VCaP (cell line): ENCODE data around the gene TPM4.

ENCODE experiments used
- H3K27ac ChIP-seq: fragments of 450-650 bp; 2 replicates; pipeline ENCODE4 v1.5.1; 2017
- TF ChIP-seq, protein P1 (sequence below): fragments of 450-650 bp; conservative IDR thresholded peaks from 2 replicates; pipeline ENCODE4 v1.5.1; 2017; ENCODE audit warnings: mild to moderate bottlenecking, moderate library complexity

The TPM4 gene

GRCh38 chr19:16127080-16127479, 50.8 kb downstream of the TPM4 start:
- TF ChIP-seq, protein P1, sequence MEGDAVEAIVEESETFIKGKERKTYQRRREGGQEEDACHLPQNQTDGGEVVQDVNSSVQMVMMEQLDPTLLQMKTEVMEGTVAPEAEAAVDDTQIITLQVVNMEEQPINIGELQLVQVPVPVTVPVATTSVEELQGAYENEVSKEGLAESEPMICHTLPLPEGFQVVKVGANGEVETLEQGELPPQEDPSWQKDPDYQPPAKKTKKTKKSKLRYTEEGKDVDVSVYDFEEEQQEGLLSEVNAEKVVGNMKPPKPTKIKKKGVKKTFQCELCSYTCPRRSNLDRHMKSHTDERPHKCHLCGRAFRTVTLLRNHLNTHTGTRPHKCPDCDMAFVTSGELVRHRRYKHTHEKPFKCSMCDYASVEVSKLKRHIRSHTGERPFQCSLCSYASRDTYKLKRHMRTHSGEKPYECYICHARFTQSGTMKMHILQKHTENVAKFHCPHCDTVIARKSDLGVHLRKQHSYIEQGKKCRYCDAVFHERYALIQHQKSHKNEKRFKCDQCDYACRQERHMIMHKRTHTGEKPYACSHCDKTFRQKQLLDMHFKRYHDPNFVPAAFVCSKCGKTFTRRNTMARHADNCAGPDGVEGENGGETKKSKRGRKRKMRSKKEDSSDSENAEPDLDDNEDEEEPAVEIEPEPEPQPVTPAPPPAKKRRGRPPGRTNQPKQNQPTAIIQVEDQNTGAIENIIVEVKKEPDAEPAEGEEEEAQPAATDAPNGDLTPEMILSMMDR: no peak
- no peak overlapping the region for H3K27ac ChIP-seq

DNA sequence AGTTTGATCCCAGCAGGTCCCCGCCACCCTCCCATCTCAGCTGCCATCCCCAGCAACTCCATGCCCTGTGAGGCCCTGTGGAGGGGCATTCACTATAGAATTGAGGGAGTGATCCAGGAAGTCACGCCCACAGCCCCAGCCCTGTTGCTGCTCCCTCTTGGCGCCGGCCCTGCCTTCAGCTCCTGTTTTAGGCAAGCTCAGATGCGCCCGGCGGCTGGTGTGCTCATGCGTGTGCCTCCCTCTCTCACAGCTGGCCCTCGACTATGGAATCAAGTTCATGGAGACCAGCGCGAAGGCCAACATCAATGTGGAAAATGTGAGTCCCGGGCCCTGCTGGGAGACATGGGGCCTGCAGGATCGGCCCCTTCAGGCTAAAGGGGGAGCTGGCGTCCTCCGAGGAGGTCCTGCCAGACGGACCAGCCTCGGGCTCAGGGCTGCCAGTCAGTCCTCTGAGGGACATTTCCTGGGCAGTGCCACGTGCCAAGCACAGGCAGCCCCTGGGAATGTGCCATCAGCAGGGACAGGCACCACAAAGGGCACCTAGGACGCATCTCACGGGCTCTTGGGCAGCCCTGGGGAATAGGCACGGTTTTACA, 51.6 kb downstream of the TPM4 start:
- no peak overlapping the region for H3K27ac ChIP-seq
- TF ChIP-seq, protein P1: no peak

DNA sequence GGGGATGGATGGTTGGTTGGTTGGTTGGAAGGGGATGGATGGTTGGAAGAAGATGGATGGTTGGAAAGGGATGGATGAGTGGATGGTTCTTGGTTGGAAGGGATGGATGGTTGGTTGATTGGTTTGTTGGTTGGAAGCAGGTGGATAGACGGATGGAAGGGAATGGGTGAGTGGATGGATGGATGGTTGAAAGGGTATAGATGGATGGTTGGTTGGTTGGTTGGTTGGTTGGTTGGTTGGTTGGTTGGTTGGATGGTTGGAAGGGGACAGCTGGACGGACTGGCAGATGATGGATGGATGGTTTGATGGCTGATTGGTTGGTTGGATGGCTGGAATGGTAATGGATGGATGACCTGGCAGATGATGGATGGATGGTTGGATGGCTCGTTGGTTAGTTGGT, 55.4 kb downstream of the TPM4 start:
- no peak overlapping the region for H3K27ac ChIP-seq
- TF ChIP-seq, protein P1: no peak

DNA sequence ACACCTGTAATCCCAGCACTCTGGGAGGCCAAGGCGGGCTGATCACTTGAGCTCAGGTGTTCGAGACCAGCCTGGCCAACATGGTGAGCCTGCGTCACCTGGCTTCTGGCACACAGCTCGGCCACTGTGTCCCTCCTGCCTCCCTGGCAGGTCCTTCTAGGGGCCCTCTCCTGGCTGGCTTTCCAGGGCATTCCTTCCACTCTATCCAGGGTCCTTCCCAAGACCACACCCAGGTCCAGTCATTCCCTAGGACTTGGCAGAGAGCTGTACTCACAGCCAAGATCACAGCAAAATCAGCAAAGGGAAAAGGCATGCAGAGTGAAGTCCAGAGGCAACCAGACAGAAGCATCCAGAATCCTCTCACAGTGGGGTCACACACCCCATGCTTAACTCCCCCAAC, 57.5 kb downstream of the TPM4 start:
- no peak overlapping the region for H3K27ac ChIP-seq
- TF ChIP-seq, protein P1: no peak

DNA sequence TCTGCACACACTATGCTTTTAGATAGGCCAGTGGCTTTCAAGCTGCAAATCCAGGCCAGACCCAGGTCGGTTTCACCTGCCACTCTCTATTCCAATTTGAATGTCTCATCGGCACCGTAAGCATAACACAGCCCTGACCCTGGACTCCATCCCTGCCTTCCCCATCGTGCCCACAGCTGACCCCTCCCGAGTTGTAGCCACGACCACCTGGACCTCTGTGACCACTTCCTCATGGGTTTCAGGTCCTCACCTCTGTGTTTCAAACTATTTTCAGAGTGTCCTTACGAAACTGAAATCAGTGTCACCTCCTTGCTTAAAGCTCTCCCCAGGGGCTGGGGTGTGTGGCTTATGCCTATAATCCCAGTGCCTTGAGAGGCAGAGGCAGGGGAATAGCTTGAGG, 58.2 kb downstream of the TPM4 start:
- H3K27ac ChIP-seq: no peak overlapping the region

DNA sequence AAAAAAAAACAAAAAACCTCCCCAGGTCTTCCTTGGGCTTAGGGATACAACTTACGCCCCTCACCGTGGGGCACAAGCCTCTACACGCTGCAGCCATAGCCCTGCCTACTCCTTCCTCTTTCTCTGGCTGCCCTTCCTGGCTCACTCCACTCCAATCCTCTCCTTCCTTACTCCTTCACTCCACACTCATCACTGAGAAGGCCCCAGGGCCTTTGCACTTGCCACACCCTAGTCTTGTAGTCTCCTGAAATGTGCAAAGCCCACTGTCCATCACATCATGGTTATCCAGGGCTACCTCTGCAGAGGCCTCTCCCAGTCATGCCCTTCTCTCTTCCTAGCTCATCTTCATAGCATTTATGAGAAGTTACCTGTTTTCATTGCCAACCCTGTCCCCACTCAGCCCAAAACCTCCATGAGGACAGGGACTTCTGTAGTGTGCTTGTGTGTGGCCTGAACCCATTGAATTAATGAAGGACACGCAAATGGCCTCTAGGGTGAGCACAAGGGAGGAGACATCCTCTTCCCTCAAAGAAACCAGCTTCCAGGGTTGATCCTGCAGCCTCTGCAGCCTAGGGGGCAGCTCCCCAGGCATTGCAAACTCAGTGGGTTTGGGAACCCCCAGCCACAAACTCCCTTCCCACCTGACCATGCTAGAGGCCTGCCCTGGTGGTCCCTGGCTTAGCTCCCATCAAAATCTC, 59.3 kb downstream of the TPM4 start:
- no peak overlapping the region for H3K27ac ChIP-seq

More for the DNA sequence above, 58.2 kb downstream of the TPM4 start:
- TF ChIP-seq, protein P1: no peak

More for the DNA sequence above, 59.3 kb downstream of the TPM4 start:
- TF ChIP-seq, protein P1: no peak
